GM21576 (cell line): ENCODE measurements around the gene CES2.
"Not testable (repeated sequence)": the region's sequence is repeated elsewhere in the genome, so short reads cannot be mapped to it uniquely, and the experiment has no call there.

Experiments
- ATAC-seq: cut with Tn5 transposase; IDR thresholded peaks from one replicate; pipeline ENCODE4 v1.9.1; 2021; ENCODE audit warnings: mild to moderate bottlenecking, moderate library complexity; ENCODE audit not compliant: unreplicated experiment

Gene CES2

GRCh38 chr16:66934138-66934838, 1.0 kb upstream of the CES2 start, which contains the start of gene CIAO2B:
Gene CIAO2B (minus strand): TSS chr16:66934402. CDS start chr16:66934364, 38 bp downstream.
- peak; percentile 56 for ATAC-seq

- not testable (repeated sequence) for ATAC-seq
Measured at GRCh38 chr16:66934839-66935313, 440 bp upstream of the CES2 start.

- ATAC-seq, result no peak
Measured at GRCh38 chr16:66936462-66936861, 1.1 kb downstream of the CES2 start.

GRCh38 chr16:66936889-66937554, 1.7 kb downstream of the CES2 start:
- no peak for ATAC-seq

- ATAC-seq, result no peak
Measured at GRCh38 chr16:66937725-66938337, 2.5 kb downstream of the CES2 start.

- no peak for ATAC-seq
Measured at GRCh38 chr16:66939366-66939765, 4.0 kb downstream of the CES2 start.

- no peak for ATAC-seq
Measured at GRCh38 chr16:66940236-66940635, 4.9 kb downstream of the CES2 start.

GRCh38 chr16:66942981-66943380, 7.7 kb downstream of the CES2 start:
- ATAC-seq, result no peak

GRCh38 chr16:66943426-66944053, 8.2 kb downstream of the CES2 start:
- ATAC-seq, result no peak

- no peak for ATAC-seq
Measured at GRCh38 chr16:66944054-66944441, 8.7 kb downstream of the CES2 start.

GRCh38 chr16:66944971-66945370, 9.7 kb downstream of the CES2 start:
- not testable (repeated sequence) for ATAC-seq

GRCh38 chr16:66945939-66946338, 10.6 kb downstream of the CES2 start:
- ATAC-seq, result no peak

- ATAC-seq, result no peak
Measured at GRCh38 chr16:66946541-66946940, 11.2 kb downstream of the CES2 start.

- no peak for ATAC-seq
Measured at GRCh38 chr16:66946974-66947301, 11.6 kb downstream of the CES2 start.

- ATAC-seq, result peak; percentile 62
Measured at GRCh38 chr16:66947302-66948065, 12.2 kb downstream of the CES2 start.

- ATAC-seq, result no peak
Measured at GRCh38 chr16:66948134-66948836, 13.0 kb downstream of the CES2 start.

GRCh38 chr16:66948837-66949225, 13.5 kb downstream of the CES2 start:
- no peak for ATAC-seq

GRCh38 chr16:66949472-66949871, 14.2 kb downstream of the CES2 start:
- ATAC-seq, result no peak

- ATAC-seq, result no peak
Measured at GRCh38 chr16:66950437-66950836, 15.1 kb downstream of the CES2 start.
